Hypothalamus (tissue), 51 donors: ENCODE data around the gene SLC39A11.

ENCODE experiments used
- DNase-seq, 51 donors: peaks; one replicate each; lab custom pipeline; 2025; lab: John Stamatoyannopoulos, UW

The SLC39A11 gene

DNA sequence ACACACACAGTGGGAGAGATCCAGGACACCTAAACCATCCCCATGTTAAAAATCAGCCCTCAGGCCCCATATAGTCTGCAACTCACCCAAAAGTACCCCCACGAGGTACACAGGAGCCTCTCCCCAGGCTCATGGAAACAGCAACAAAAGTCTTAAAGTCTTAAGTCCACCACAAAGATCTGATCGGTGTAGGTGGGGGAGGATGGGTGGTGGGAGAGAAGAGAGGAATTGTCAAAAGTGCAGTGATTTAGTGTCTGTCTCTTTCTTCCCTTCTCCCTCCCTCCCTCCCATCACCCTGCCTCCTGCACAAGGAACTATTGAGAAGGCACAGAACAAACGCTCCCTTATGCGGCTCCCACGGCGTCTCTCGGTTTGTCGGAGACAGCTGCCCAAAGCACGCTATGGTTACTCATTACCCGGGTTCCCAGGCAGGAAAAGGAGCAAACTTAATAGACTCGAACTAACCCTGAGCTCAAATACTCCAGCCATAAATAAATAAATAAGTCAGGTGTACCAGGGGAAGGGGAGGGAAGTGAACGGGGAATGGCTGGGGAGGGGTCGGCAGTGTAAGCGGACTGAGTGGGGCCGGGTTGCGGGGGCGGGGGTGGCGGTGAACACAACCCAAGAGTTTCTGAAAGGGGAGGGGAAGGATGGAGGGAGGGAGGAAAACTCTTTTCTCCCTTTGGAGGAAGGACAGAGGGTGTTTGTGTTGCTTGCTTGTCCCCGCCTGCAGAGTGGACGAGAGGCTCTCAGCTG is 477.4 kb downstream of the SLC39A11 start:
- peak in 47 of 51 donors; percentile 15 to 91 (median 70) for DNase-seq

DNA sequence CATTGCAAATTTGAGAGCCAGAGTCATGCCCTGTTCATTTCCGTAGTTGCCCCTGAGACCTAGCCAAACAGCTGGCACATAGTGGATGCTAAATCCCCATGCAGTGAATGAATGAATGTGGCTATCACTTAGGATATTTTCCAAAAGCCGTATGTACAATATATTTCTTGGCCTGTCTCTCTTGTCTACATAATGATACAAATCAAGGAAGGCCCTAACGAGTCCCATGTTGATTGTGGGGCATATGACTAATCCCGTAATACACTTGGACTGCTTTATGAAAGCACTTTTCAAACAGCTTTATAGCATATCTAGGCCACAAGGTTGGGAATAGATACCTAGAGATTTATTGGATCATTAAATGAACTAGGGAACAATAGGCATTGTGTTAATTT is 478.0 kb downstream of the SLC39A11 start:
- DNase-seq, result no peak

DNA sequence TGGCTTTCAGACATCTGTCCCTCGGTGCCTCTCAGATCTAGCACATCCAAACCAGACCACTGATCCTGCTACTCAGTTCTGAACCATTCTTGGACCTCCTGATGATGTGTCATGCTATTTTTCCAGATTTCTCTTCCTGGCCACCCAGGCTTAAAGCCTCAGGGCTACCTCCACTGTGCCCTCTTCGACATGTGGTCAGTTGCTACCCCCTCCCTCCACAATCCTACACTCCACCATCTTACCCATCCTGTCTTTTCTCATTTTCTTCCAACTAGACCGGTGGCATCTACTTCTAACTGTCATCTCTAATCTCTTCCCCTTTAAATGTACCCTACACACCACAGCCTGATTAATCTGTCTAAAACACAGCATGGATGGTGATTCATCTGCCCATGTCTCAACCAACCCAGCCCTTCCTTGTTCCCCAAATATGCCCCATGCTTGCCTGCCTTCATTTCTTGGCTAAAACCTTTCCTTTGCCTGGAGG is 478.6 kb downstream of the SLC39A11 start:
- no peak for DNase-seq

DNA sequence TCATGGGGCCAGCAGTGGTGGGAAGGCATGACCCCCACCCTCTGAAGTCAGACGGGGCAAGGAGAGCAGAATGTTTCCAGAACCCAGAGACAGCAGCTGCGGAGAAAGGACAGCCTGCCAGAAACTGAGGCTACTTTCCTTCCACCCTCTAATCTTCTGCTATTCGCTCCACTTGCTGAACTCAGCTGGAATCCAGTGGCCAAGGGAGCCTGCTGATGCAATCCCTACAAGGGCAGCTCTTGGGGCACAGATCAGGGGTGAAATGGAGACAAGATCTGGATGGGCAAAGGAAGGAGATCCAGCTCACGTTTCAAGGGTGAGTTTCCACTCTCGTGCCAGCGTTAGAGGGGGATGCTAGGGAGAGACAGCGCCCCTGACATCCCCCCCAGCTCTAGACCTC is 479.1 kb downstream of the SLC39A11 start:
- DNase-seq, result no peak

DNA sequence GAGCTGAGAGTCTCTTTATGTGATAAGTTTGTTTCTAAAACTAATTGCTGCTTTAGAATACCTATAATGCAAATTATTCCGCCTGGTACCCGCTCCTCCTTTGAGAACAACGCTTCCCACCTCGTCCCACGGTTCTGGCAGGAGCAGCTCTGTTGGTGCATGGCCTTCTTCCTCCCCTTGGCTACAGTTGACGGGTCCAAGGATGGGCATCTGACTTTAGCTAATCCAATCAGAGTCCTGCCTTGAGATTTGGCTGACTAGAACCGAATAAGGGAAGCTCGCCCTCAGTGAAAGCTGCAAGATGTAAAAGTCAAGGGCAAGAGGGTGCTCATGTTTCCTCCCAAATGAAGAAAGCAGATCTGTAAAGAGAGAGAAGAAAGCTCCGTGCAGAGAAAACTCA is 481.3 kb downstream of the SLC39A11 start:
- no peak for DNase-seq

DNA sequence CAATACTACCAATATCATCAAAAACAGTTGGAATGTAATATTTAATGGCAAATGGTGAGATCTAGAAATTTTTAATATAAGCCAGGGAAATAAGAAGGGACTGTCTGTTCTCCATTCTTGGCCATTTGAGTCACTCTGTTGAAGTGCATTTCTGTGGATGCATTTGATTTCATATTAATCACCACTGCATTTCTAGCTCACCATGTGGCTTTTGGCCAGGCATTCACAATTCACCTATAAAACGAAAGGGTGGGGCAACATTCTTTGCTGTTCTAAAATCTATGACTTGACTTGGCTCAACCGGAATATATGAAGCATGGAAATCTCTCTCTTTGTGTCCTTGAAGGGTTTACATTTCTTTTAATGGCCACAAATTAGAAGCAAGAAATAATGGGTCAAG is 483.0 kb downstream of the SLC39A11 start:
- no peak for DNase-seq

DNA sequence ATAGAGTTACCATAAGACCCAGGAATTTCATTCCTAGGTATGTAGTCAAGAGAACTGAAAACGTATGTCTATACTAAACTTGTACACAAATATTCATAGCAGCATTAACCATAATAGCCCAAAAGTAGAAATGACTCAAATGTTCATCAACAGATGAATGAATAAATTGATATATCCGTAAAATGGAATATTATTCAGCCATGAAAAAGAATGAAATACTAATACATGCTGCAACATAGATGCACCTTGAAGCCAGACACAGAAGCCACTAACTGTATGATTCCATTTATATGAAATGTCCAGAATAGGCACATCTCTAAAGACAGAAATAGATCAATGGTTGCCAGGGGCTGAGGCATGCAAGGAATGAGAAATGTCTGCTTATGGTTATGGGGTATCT is 484.1 kb downstream of the SLC39A11 start:
- no peak for DNase-seq

DNA sequence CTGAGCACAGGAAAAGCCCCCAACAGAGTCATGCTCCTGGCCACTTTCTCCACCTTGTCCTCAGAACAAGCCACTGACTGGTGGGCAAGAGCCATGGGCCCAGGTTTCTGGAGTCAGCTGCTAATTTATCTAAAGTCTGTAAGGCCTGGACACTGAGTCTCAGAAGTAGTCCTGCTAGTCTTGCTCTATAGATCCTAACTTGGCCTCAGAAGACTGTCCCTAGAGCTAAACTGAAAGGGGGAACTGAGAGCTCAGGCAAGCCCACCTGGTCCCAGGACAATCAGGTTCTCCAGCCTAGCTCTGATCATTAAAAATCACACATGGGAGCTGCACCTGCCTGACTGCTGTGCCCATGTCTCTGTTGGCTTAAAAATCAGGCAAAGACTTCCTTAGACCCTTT is 485.8 kb downstream of the SLC39A11 start:
- no peak for DNase-seq

DNA sequence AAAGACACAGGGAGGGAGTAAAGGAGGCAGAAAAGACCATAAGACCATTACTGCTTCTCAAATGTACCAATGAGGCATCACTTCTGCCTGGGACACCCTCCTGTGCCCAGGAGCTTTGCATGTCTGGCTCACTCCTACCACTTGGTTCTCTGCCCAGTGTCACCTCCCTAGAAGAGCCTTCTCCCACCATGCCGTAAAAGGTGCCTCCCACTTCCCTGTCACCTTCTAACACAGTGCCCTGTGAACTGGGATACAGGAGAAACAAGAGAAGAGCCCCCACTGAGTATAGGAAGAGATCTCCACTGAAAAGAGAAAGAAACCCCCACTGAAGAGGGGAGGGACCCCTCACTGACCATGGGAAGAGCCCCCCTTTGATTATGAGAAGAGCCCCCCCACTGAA is 486.9 kb downstream of the SLC39A11 start:
- no peak for DNase-seq

DNA sequence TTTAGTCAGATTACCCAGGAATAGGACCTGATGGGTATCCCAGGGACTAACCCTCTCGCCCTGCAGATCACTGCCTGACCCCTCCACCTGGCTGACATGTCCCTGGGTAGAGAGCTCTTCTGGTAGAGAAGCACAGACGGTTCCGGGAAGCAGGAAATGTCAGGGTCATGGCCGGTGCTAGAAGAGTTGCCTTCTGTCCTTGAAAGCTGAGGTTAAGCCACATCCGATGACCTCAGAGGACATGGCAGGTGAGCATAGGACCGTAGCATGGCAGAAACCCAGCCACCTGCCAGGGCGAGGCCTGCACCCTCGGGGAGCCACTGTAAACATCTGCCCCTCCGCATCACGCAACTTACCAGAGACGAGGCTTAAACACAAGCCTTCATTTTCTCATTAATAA is 488.0 kb downstream of the SLC39A11 start:
- no peak for DNase-seq

DNA sequence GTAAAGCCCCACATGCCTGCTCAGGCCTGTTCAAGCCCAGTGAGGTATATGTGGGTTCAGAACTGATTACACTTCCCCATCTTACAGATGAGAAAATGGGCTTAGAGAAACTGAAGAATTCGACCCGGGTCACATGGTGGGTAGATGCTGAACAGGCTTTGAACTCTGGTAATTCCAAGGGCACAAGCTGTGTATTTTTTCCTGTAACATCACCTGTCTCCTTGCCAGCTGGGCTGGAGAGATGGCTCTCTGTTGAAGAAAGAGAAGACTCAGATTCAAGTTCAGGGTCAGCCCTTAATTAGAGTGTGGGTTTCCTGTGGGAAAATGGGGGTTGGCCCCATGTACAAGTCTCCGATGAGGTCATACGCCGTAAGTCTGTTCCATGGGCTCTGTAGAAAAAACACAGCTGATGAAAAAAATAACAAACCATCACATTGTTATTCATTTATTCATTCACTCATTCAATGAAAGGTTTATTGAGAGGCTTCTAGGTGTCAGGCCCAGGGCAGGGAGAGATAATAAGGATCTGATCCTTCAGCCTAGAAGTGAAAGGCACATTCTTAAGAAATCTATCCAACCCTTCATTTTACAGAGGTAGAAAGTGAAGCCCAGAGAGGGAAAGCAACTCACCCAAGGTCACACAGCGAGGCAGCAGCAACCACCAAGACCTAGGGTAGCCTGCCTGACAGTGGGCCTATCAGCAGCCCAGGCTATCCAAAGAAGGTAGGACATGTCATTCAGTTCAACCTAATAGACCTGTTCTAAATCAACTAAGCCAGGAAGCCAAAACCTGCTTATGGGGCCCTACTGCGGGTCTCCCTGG is 488.9 kb downstream of the SLC39A11 start:
- DNase-seq, result no peak

DNA sequence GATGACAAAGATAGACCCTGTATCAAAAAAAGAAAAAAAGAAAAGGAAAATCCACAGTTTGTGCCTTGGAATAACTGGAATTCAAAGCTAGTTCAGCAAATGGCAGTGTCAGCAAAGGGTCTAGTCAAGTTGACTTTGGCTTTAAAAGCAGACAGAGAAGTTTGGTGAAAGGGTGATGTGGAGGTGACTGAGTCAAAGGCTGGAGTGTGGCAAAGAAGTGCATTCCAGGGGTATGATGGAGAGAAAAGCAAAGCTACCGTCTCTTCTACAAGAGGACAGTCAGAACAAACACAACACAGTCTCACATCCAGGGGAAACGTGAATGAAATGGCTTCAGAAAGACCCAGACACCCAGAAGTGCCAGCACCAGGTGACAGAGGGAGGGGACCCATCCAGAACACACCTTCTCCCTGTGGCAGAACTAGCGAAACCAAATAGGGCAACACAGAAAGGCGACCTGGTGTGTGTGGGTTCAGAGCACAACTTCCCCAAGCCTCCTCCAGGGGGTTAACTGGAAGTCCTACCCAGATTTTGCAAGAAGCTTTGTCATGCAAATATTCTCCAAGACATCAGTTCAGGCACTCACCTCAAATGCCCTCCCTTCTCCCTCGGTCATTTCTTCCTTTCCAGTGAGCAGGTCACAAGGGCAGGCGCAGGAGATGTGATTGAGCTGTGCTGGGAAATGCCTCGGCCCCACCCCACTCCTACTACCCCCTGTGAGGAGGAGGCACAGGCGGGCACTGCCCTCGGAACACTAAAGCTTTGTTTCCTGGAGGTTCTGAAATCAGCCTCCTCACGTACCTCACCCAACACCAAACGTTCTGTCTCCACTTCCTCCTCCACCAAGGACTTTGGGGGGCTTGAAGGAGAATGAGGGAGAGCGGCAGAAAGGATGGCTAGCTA is 489.7 kb downstream of the SLC39A11 start:
- peak in 3 of 51 donors; percentile 13 to 52 (median 19) for DNase-seq

DNA sequence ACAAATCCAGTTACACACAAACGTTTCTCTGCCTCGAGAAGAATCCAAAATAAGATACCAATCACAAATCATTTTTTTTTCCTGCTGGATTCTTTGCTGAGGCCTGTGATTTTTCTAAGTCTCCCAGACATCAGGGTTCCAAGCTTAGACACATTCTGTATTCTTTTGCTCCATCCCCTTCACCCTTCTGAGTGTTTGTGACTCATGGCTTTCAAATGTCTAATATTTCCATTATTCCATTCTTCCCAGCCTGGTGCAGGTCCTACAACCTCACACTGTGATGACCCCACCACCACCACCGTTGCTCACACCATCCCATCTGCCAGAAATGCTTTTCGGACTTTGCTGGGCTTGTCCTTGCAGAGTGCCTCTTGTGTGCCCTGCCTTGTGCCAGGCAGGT is 491.6 kb downstream of the SLC39A11 start:
- no peak for DNase-seq

DNA sequence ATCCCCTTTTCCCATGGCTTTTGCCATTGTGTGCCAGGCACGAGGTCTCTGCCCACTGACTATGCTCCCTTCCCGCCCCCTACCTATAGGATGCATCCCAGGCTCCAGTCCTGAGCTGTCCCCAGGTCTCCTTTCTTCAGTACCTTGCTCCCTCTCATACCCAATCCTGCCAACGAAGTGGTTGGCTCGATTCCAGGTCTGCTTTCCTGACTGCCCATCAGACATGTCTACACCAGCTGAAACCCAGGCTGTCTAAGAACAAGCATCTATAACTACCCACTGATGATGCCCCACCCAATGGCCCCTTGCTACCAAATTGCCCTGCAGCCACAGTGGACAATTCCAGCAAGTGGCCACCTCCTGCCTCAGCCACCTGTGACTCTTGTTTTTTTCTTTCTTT is 492.6 kb downstream of the SLC39A11 start:
- DNase-seq, result no peak

DNA sequence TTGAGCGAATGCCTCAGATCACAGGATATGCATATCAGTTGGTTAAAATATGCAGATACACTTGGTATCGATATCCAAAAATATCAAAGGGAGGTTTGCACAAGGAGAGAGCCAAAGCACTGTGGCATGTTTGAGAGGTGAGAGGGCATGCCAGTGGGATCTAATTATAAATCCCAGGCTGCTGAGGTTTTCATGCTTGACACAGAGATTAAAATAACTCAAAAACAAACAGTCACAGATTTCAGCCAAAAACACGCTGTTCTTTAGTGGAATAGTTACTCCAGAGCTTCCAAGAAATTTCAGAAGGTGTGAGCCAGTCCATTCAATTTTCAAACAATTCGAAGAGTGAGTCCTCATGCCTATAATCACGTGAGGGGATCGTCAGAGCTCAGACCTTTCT is 493.8 kb downstream of the SLC39A11 start:
- DNase-seq, result no peak

DNA sequence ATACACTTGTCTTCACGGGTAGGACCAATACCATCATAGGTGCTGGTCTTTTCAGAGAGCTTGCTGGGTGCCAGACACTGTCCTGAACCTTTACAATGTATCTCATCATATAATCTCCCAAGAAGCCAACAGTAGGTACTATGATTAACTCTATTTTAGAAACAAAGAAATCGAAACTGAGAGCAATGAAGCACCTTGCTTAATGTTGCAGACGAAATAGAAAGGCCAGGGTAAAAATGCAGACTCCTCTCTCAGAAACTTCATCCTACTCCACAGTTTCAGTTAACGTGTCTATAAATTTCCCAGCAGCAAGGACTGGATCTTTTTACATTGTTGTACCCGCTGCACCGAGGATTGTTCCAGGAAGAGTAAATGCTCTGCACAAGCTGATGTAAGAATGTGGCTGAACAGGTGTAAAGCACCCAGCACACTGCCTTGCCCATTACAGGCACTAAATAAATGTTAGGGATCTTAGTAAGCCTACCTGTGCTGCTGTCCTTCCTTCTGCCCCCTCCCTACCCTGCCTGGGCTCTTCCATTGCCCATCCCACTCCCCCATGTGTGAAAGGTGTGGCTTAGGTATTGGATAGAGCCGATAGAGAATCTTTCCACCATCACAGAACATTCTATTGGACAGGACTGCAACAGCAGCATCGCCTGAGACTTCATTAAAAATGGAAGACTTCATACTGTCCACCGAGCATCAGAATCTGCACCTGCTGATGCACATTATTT is 495.0 kb downstream of the SLC39A11 start:
- no peak for DNase-seq
